Measurements from ENCODE around the gene WFS1. TPM values are rescaled to one million over a fixed set of nuclear protein-coding genes. Genes with fewer than 3 reads are reported as not detected.

The WFS1 gene
- total and polyA plus RNA-seq, 9 donors: 33.2 to 174 (median 126) TPM

DNA sequence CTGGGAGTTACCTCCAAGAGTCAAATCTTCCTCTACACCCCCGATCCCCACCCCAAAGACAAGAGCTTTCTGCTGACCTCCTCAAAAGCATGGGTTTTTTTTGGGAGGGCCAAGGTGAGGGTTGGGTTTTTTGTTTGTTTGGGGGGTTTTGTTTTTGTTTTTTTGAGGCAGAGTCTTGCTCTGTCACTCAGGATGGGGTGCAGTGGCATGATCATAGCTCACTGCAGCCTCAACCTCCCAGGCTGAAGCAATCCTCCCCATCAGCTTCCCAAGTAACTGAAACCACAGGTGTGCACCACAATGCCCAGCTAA lies 18.7 kb upstream of the WFS1 start:
- intact Hi-C loops (cut with DNase I): loop anchor here in 3 of 4 donors (2.0 to 10.0 kb wide), 2 partner anchors 76 to 294 kb away; no protein-coding TSS in a partner anchor
- TF ChIP-seq EP300 (IDR thresholded peaks at IDR 0.05) (no peak), POLR2A (IDR thresholded peaks at IDR 0.05) (no peak)
- TF ChIP-seq, protein P1, sequence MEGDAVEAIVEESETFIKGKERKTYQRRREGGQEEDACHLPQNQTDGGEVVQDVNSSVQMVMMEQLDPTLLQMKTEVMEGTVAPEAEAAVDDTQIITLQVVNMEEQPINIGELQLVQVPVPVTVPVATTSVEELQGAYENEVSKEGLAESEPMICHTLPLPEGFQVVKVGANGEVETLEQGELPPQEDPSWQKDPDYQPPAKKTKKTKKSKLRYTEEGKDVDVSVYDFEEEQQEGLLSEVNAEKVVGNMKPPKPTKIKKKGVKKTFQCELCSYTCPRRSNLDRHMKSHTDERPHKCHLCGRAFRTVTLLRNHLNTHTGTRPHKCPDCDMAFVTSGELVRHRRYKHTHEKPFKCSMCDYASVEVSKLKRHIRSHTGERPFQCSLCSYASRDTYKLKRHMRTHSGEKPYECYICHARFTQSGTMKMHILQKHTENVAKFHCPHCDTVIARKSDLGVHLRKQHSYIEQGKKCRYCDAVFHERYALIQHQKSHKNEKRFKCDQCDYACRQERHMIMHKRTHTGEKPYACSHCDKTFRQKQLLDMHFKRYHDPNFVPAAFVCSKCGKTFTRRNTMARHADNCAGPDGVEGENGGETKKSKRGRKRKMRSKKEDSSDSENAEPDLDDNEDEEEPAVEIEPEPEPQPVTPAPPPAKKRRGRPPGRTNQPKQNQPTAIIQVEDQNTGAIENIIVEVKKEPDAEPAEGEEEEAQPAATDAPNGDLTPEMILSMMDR (IDR thresholded peaks at IDR 0.05): no peak
- Histone ChIP-seq H3K4me1 (ENCODE audit: insufficient read depth) (no peaks in the 10 kb centered on the region), H3K36me3 (no peaks in the 10 kb centered on the region), H3K27me3 (no peaks in the 10 kb centered on the region), H3K27ac (no peak overlapping the region), H3K9me3 (no peaks in the 10 kb centered on the region), H3K4me3 (no peak overlapping the region)
- 0 to 3% (median 2%) methylated on average over 1 of the region's 1 CpG for WGBS, 3 donors
- no peak for DNase-seq

DNA sequence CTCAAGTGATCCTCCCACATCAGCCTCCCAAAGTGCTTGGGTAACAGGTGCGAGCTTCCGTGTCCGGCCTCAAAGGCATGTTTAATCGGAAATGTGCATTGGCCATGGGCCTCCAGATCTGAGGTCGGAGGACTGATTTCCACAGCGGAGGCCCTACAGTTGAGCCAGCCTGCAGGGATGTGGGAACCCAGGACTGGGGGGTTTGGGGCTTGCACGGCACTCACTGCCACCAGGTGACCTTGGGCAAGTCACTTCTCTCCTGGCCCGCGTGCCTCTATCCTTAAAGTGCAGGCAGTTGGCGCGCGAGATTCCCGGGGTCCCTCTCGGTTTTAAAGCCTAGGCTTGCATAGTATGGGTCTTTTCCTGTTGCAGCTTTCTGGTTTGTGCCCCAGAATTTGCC lies 18.3 kb upstream of the WFS1 start:
- TF ChIP-seq, protein P1 (IDR thresholded peaks at IDR 0.05): no peak
- TF ChIP-seq POLR2A (IDR thresholded peaks at IDR 0.05) (no peak), EP300 (IDR thresholded peaks at IDR 0.05) (no peak)
- Histone ChIP-seq H3K27me3 (no peaks in the 10 kb centered on the region), H3K4me3 (no peak overlapping the region), H3K27ac (no peak overlapping the region), H3K36me3 (no peaks in the 10 kb centered on the region), H3K4me1 (ENCODE audit: insufficient read depth) (no peaks in the 10 kb centered on the region), H3K9me3 (no peaks in the 10 kb centered on the region)
- intact Hi-C loops (cut with DNase I): loop anchor here in 3 of 4 donors (2.0 to 10.0 kb wide), 2 partner anchors 75 to 293 kb away; no protein-coding TSS in a partner anchor
- WGBS, 3 donors: 90 to 92% (median 92%) methylated on average over 14 of the region's 14 CpGs
- DNase-seq: no peak

DNA sequence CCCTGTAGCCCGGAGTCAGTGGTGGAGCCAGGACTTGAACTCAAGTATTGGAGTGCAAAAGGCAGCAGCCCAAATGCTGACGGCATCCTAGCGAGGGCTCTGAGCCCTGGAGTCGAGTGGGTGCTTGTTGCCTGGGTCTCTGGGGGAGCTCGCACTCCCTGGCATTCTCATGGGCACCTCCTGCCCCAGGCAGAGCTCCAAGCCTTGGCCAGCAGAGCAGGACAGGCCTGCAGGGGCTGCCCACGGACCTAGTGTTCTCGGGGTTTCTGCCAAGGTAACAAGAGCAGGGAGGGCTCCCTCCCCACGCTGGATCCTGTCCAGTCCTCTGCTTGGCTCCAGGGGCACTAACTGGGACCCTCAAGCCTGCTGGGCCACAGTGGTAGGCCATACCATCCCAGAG lies 17.6 kb upstream of the WFS1 start:
- H3K4me3 ChIP-seq: no peak overlapping the region
- H3K27me3 ChIP-seq: no peaks in the 10 kb centered on the region
- H3K9me3 ChIP-seq: no peaks in the 10 kb centered on the region
- no peak overlapping the region for H3K27ac ChIP-seq
- intact Hi-C loops (cut with DNase I): loop anchor here in 2 of 4 donors (2.0 to 10.0 kb wide), 2 partner anchors 75 to 293 kb away; no protein-coding TSS in a partner anchor
- H3K36me3 ChIP-seq: no peaks in the 10 kb centered on the region
- no peak for TF ChIP-seq EP300 (IDR thresholded peaks at IDR 0.05)
- TF ChIP-seq, protein P1 (IDR thresholded peaks at IDR 0.05): no peak
- DNase-seq: no peak
- 78 to 80% (median 79%) methylated on average over 8 of the region's 8 CpGs for WGBS, 3 donors
- H3K4me1 ChIP-seq (ENCODE audit: insufficient read depth): no peaks in the 10 kb centered on the region

DNA sequence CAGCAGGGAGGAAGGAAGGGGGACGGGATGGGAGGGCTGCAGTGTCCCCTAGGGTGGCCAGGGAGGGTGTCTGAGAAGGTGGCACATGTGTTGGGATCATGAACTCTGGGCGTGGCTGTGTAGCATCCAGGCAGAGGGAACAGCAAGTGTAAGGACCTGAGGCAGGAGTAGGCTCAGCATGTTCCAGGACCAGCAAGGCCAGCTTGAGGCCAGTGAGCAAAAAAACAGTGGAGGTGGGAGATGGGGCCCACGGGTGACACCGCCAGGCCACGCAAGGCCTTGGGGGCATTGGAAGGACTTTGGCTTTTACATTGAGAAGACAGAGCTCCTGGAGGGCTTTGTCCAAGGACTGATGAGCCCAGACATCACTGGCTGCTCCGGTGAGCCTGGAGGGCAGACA lies 16.5 kb upstream of the WFS1 start:
- TF ChIP-seq EP300 (IDR thresholded peaks at IDR 0.05) (no peak), POLR2A (IDR thresholded peaks at IDR 0.05) (no peak)
- TF ChIP-seq, protein P1 (IDR thresholded peaks at IDR 0.05): no peak
- no peak for DNase-seq
- no peak overlapping the region for H3K27ac ChIP-seq
- WGBS, 3 donors: 82 to 90% (median 88%) methylated on average over 6 of the region's 6 CpGs
- H3K9me3 ChIP-seq: no peaks in the 10 kb centered on the region
- no peaks in the 10 kb centered on the region for H3K36me3 ChIP-seq
- H3K4me3 ChIP-seq: no peak overlapping the region
- H3K4me1 ChIP-seq (ENCODE audit: insufficient read depth): no peaks in the 10 kb centered on the region
- intact Hi-C loops (cut with DNase I): loop anchor here in 2 of 4 donors (2.0 to 10.0 kb wide), 2 partner anchors 74 to 292 kb away; no protein-coding TSS in a partner anchor
- H3K27me3 ChIP-seq: no peaks in the 10 kb centered on the region
